ENCODE results near the gene SYP.

- TF ChIP-seq, protein P1, sequence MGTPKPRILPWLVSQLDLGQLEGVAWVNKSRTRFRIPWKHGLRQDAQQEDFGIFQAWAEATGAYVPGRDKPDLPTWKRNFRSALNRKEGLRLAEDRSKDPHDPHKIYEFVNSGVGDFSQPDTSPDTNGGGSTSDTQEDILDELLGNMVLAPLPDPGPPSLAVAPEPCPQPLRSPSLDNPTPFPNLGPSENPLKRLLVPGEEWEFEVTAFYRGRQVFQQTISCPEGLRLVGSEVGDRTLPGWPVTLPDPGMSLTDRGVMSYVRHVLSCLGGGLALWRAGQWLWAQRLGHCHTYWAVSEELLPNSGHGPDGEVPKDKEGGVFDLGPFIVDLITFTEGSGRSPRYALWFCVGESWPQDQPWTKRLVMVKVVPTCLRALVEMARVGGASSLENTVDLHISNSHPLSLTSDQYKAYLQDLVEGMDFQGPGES (IDR thresholded peaks at IDR 0.05; ENCODE audit: low read depth, low read length), result no peak
- TF ChIP-seq CTCF (IDR thresholded peaks at IDR 0.05), result no peak
- no peak for TF ChIP-seq EZH2phosphoT487 (IDR thresholded peaks at IDR 0.05; ENCODE audit: borderline replicate concordance, low read depth)
- no peak for TF ChIP-seq USF2 (IDR thresholded peaks at IDR 0.05; ENCODE audit: borderline replicate concordance, low read depth, low read length)
- TF ChIP-seq TAF1 (IDR thresholded peaks at IDR 0.05; ENCODE audit: borderline replicate concordance, low read depth, low read length), result no peak
- no peak for TF ChIP-seq EP300 (IDR thresholded peaks at IDR 0.05; ENCODE audit: borderline replicate concordance in 1 of 2, low read depth in 1 of 2, low read length in 1 of 2)
- TF ChIP-seq FOXM1 (IDR thresholded peaks at IDR 0.05; ENCODE audit: low read depth), result no peak
- no peak for TF ChIP-seq PBX3 (IDR thresholded peaks at IDR 0.05)
- TF ChIP-seq YY1 (IDR thresholded peaks at IDR 0.05; ENCODE audit: low read depth), result no peak
- TF ChIP-seq NRF1 (IDR thresholded peaks at IDR 0.05; ENCODE audit: low read depth, low read length), result no peak
- no peak for TF ChIP-seq POLR2AphosphoS5 (IDR thresholded peaks at IDR 0.05; ENCODE audit: low read depth, low read length)
- TF ChIP-seq RFX5 (IDR thresholded peaks at IDR 0.05; ENCODE audit: low read length), result no peak
Observed at GRCh38 chrX:49165901-49166881, 33.8 kb downstream of the SYP start.

All from SK-N-SH (cell line).